AG10803 (cell line): ENCODE data around the gene PSAP.

Source experiments
- DNase-seq: peaks from one replicate; pipeline ENCODE4 v3.0.0; 2010; ENCODE audit warnings: low read depth
- H3K4me3 ChIP-seq: 2 replicates; pipeline ENCODE4 v1.5.1; 2011; ENCODE audit warnings: mild to moderate bottlenecking, low read length, control low read depth
- TF ChIP-seq, protein P1 (sequence below): conservative IDR thresholded peaks from 2 replicates; pipeline ENCODE4 v1.5.1; 2011; ENCODE audit warnings: mild to moderate bottlenecking, low read length, control low read depth, inconsistent platforms

The PSAP gene

DNA sequence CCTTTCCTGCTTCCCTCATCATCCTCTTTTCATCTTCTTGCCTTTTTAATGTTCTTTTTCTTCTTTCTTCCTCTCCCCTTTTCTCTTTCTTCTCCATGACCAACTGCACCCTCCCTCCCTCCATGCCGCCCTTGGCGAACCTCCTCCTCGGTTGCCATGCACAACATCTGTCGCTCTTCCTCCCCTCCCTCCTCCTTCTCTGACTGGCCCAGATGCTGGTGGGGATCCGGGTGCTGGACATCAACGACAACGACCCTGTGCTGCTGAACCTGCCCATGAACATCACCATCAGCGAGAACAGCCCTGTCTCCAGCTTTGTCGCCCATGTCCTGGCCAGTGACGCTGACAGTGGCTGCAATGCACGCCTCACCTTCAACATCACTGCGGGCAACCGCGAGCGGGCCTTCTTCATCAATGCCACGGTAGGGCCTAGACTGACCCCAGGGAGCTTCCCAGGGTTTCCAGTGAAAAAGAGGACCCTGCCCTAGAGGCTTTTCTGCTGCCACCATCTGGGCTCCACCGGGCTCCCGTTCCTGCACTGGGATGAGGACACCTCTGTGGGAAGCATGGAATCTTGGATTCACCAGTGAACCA is 66.3 kb downstream of the PSAP start:
- TF ChIP-seq, protein P1, sequence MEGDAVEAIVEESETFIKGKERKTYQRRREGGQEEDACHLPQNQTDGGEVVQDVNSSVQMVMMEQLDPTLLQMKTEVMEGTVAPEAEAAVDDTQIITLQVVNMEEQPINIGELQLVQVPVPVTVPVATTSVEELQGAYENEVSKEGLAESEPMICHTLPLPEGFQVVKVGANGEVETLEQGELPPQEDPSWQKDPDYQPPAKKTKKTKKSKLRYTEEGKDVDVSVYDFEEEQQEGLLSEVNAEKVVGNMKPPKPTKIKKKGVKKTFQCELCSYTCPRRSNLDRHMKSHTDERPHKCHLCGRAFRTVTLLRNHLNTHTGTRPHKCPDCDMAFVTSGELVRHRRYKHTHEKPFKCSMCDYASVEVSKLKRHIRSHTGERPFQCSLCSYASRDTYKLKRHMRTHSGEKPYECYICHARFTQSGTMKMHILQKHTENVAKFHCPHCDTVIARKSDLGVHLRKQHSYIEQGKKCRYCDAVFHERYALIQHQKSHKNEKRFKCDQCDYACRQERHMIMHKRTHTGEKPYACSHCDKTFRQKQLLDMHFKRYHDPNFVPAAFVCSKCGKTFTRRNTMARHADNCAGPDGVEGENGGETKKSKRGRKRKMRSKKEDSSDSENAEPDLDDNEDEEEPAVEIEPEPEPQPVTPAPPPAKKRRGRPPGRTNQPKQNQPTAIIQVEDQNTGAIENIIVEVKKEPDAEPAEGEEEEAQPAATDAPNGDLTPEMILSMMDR, result no peak
- no peak for DNase-seq
- H3K4me3 ChIP-seq, result no peak overlapping the region

DNA sequence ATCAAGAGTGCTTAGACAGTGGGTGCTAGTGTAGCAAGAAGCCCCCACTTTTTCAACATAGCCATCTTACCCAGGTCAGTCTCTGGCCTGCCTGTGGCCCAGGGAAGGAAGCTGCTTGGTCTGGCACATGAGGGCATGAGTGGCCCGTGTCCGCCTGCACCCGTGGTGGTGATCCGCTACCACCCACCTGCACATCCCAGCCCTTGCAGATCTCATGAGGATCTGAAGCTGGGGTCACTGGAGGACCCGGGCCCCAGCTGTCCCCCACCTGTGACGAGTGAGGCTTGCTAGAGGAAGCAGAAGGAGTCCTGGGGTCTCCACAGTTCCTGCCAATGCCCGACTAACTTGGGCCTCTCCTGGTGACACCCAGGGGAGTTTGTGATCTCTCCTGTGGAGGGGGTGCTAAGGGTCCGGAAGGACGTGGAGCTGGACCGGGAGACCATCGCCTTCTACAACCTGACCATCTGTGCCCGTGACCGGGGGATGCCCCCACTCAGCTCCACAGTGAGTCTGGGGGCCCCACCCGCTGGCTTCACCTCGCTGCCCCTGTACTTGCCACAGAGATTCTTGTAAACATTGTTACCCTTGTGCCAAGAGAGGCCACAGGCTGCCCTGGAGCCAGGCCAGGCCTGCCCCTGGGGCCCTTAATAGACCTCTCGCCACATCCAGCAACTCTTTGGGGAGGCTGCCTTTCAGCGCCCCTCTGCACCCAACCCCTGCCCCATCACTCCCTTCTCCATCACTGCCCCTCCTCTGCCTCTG is 67.0 kb downstream of the PSAP start:
- no peak overlapping the region for H3K4me3 ChIP-seq
- DNase-seq, result no peak
- TF ChIP-seq, protein P1, result no peak

DNA sequence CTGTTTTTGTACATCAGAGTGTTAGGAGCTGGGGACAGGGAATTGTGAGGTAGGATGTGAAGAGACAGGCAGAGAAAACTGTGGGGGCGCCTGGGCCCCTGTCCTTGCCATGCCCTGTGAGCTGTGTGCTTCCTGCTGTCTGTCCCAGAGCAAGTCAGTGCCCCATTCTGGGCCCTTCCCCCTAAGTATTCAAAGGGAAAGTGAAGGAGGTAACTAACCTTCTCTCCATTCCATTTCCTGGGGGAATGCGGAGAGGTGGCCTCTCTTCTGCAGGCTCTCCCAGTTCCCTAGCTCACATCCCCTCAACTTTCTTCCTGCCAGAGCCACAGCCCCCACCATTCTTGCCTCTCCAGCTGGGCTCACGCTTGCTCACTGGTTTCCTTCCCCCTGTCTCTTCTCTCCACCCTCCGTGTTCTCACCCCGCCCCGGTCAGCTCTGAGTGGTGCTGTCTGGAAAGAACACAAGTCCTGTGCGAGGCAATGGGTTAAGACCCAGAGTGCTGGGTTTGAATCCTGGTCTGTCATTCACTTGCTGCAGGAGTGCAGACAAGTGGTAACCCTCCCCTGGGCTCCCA is 68.0 kb downstream of the PSAP start:
- no peak overlapping the region for H3K4me3 ChIP-seq
- TF ChIP-seq, protein P1, result no peak
- no peak for DNase-seq

DNA sequence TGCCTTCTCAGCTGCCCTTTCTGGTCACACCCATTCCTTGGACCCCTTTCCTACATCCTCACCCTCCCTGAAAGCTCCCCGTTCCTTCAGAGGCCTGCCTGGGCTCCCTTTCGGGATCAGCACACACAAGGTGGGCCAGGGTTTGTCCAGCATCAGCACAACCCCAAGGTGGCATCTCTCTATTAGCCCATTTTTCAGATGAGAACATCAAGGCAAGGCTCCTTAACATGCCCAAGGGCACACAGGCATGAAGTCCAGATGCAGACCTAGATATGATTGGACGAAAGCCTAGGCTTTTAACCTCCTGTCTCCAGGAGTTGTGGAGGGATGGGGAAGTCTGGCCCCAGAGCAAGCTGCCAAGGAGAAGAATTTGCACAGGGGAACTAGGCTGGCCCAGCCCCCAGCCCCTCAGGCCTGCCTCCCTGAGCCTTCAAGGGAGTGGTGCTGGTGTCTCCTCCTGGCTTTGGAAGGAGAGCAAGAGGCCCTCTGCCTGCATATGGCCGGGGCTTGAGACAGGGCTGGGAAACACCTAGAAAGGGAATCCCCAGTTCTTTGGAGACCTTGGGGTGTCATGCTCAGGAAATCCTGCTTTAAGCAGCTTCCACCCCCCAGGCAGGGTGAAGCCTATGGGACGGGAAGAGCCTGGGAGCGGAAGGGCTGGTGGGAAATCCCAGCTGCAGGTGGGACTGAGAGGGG is 68.7 kb downstream of the PSAP start:
- TF ChIP-seq, protein P1, result no peak
- DNase-seq, result no peak
- no peak overlapping the region for H3K4me3 ChIP-seq

DNA sequence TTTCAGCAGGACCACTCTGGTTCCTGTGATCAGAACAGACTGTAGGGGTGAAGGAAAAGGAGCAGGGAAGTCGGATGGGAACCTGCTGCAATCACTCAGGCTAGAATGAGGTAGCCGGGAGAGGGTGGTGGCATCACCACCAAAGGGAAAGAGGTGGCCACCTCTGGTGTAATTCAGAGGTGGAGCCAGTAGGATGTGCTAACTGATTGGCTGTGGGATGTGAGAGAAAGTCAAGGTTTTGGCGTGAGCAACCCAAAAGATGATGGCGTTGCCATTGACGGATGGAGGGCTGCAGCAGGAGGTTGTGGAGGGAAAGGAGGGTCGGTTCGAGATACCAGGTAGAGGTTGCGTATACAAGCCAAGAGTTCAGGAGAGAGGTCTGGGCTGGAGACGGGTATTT is 70.3 kb downstream of the PSAP start:
- DNase-seq, result no peak
- H3K4me3 ChIP-seq, result no peak overlapping the region
- TF ChIP-seq, protein P1, result no peak

DNA sequence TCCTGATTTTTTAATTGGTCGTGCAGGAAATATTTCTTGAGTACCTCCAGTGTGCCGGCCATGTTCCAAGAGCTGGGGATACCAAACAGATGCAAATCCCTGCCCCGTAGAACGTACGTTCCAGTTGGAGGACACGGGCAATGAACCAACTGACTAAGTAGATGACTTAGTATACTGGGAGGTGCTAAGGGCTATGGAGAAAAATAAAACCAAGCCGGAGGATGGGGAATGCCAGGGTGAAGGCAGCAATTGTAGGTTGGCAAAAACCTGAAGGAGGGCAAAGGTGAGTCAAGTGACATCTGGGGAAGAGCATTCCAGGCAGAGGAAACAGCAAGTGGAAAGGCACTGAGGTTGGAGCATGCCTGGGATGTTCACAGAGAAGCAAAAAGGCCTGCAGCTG is 70.9 kb downstream of the PSAP start:
- H3K4me3 ChIP-seq, result no peak overlapping the region

More for the DNA sequence above, 70.9 kb downstream of the PSAP start:
- TF ChIP-seq, protein P1, result no peak
- DNase-seq, result no peak
